Keratinocyte (primary cell): ENCODE measurements around the gene VPS33B. TPM values are rescaled to one million over a fixed set of nuclear protein-coding genes. Genes with fewer than 3 reads are reported as not detected.

Experiments used
- DNase-seq: peaks from one replicate; pipeline ENCODE4 v3.0.0-alpha.2; 2011; ENCODE audit warnings: low read depth, missing footprints, low spot score
- FAIRE-seq: peaks from 2 replicates; lab custom pipeline; 2011; peaks lifted over from hg19 to GRCh38; lab: Jason Lieb, UNC
- H2AFZ ChIP-seq: 2 replicates; pipeline ENCODE4 v1.6.0; 2012; ENCODE audit warnings: low read length, control low read depth, inconsistent platforms; ENCODE audit not compliant: control insufficient read depth
- H3K27ac ChIP-seq: 2 replicates; pipeline ENCODE4 v1.5.1; 2011; ENCODE audit warnings: low read length; ENCODE audit not compliant: control insufficient read depth, insufficient read depth
- H3K27me3 ChIP-seq: 3 replicates; pipeline ENCODE4 v1.6.0; 2011; ENCODE audit warnings: low read length; ENCODE audit not compliant: control insufficient read depth, insufficient read depth; ENCODE audit errors: extremely low read depth
- H3K36me3 ChIP-seq, 2 experiments: 2 replicates in 1 of 2; 3 replicates in 1 of 2; pipeline ENCODE4 v1.5.1; 2011; ENCODE audit warnings: low read length in 2 of 2, mild to moderate bottlenecking in 1 of 2; ENCODE audit not compliant: control insufficient read depth in 2 of 2, insufficient read depth in 2 of 2; ENCODE audit errors: extremely low read depth in 1 of 2
- H3K4me1 ChIP-seq: 3 replicates; pipeline ENCODE4 v1.5.1; 2011; ENCODE audit warnings: low read length; ENCODE audit not compliant: control insufficient read depth, insufficient read depth; ENCODE audit errors: extremely low read depth
- H3K4me2 ChIP-seq: 3 replicates; pipeline ENCODE4 v1.6.0; 2011; ENCODE audit warnings: low read depth, low read length; ENCODE audit not compliant: control insufficient read depth, insufficient read depth; ENCODE audit errors: extremely low read depth
- H3K4me3 ChIP-seq, 3 experiments: fragments of 200-600 bp in 1 of 3; sonication (generic) in 1 of 3; 2 replicates in 2 of 3; 3 replicates in 1 of 3; pipeline ENCODE4 v1.5.1; 2011 to 2016; ENCODE audit warnings: low read length in 3 of 3, mild to moderate bottlenecking in 3 of 3, control low read depth in 2 of 3, inconsistent platforms in 1 of 3, low read depth in 1 of 3, mixed read lengths in 1 of 3, mixed run types in 1 of 3, moderate library complexity in 1 of 3; ENCODE audit not compliant: control insufficient read depth in 2 of 3, insufficient read depth in 2 of 3; ENCODE audit errors: extremely low read depth in 1 of 3
- H3K79me2 ChIP-seq: 2 replicates; pipeline ENCODE4 v1.6.0; 2012; ENCODE audit warnings: low read length; ENCODE audit not compliant: control insufficient read depth, insufficient read depth
- H3K9ac ChIP-seq: 3 replicates; pipeline ENCODE4 v1.6.0; 2011; ENCODE audit warnings: low read length; ENCODE audit not compliant: control insufficient read depth, insufficient read depth; ENCODE audit errors: extremely low read depth
- H3K9me1 ChIP-seq: 3 replicates; pipeline ENCODE4 v1.6.0; 2011; ENCODE audit warnings: low read length; ENCODE audit not compliant: control insufficient read depth, insufficient read depth; ENCODE audit errors: extremely low read depth
- H3K9me3 ChIP-seq: 2 replicates; pipeline ENCODE4 v1.5.1; 2012; ENCODE audit warnings: low read depth, low read length; ENCODE audit not compliant: control insufficient read depth
- H4K20me1 ChIP-seq: 3 replicates; pipeline ENCODE4 v1.6.0; 2011; ENCODE audit warnings: low read length; ENCODE audit not compliant: control insufficient read depth, insufficient read depth; ENCODE audit errors: extremely low read depth
- CTCF ChIP-seq, 3 experiments: IDR thresholded peaks in 1 of 3; conservative IDR thresholded peaks in 1 of 3; optimal IDR thresholded peaks in 1 of 3; 2 replicates in 2 of 3; 3 replicates in 1 of 3; pipeline versions ENCODE3 to v1.5.1; 2011; ENCODE audit warnings: low read length in 3 of 3, mild to moderate bottlenecking in 3 of 3, moderate library complexity in 2 of 3, control low read depth in 1 of 3, inconsistent platforms in 1 of 3; ENCODE audit not compliant: insufficient read depth in 2 of 3; ENCODE audit errors: extremely low read depth in 1 of 3
- EZH2 ChIP-seq: IDR thresholded peaks from one replicate; pipeline ENCODE4 v1.6.1; 2012; ENCODE audit warnings: inconsistent platforms, mild to moderate bottlenecking, low read length, moderate library complexity
- dilution Hi-C: fragments of 300-500 bp; cut with MboI; formaldehyde crosslinking; loops from one replicate; pipeline ENCODE4 v1.7.0; 2020; ENCODE audit warnings: low sequenced_read_pairs; ENCODE audit not compliant: extremely low pct_ligation_motif_present
- polyA plus RNA-seq, 5 experiments: library from polyadenylated mRNA; depleted of rRNA in 3 of 5; stranded (reverse) in 3 of 5; stranded (forward) in 1 of 5; unstranded in 1 of 5; fragments of >200 nt; gene quantifications; 1 replicate in 1 of 5; 2 replicates in 3 of 5; 3 replicates in 1 of 5; pipeline versions ENCODE4 v1.2.1 to v1.2.3, GENCODE V29; 2011 to 2012; ENCODE audit warnings: missing spikeins in 2 of 5, low read depth in 1 of 5, low replicate concordance in 1 of 5

Gene VPS33B
- polyA plus RNA-seq, 1 donor (not counting 4 experiments of a cell fraction or from before 2014, with no cell fraction given) = 20.2 TPM

- Histone ChIP-seq H2AFZ (no peak overlapping the region), H3K9me1 (no peaks in the 10 kb centered on the region), H4K20me1 (peaks cover 3% of the 10 kb centered on the region), H3K79me2 (no peaks in the 10 kb centered on the region), H3K27me3 (no peaks in the 10 kb centered on the region), H3K9ac (no peak overlapping the region), H3K4me3 (no peak overlapping the region), H3K4me2 (no peak overlapping the region), H3K4me1 (peaks cover 16% of the 10 kb centered on the region), H3K36me3 (peaks cover 4 to 37% of the 10 kb centered on the region in 2 experiments), H3K9me3 (no peaks in the 10 kb centered on the region), H3K27ac (no peak overlapping the region)
- FAIRE-seq (no peak), DNase-seq (no peak)
- TF ChIP-seq CTCF (optimal IDR thresholded peaks at IDR 0.05 in 1 of 3, IDR thresholded peaks at IDR 0.05 in 1 of 3, conservative IDR thresholded peaks at IDR 0.05 in 1 of 3; ENCODE audit: extremely low read depth in 1 of 3, insufficient read depth in 2 of 3, low read length in 3 of 3) (peak in 1 of 3 experiments; percentile 5), EZH2 (no peak)
- dilution Hi-C loops = no loop called here
These were observed 56.1 kb downstream of the VPS33B start for GRCh38 chr15:90966262-90966661.

- no peaks in the 10 kb centered on the region for H3K27me3 ChIP-seq
- H4K20me1 ChIP-seq = no peaks in the 10 kb centered on the region
- peaks cover 8 to 23% of the 10 kb centered on the region in 2 experiments for H3K36me3 ChIP-seq
- H3K27ac ChIP-seq = no peak overlapping the region
- no peaks in the 10 kb centered on the region for H3K9me1 ChIP-seq
- dilution Hi-C loops = no loop called here
- no peak overlapping the region for H2AFZ ChIP-seq
- peaks cover 8% of the 10 kb centered on the region for H3K4me1 ChIP-seq
- TF ChIP-seq EZH2 = no peak
- H3K79me2 ChIP-seq = no peaks in the 10 kb centered on the region
- H3K4me2 ChIP-seq = no peak overlapping the region
- no peak for DNase-seq
- H3K4me3 ChIP-seq = no peak overlapping the region
- FAIRE-seq = no peak
- no peak overlapping the region for H3K9ac ChIP-seq
- no peaks in the 10 kb centered on the region for H3K9me3 ChIP-seq
These were observed 60.4 kb downstream of the VPS33B start for GRCh38 chr15:90962021-90962420.
